ENCODE data around the gene PLA2G4B. TPM values are rescaled to one million over a fixed set of nuclear protein-coding genes. Genes with fewer than 3 reads are reported as not detected.

Gene PLA2G4B
- total RNA-seq, 6 experiments from 2014 or later, result 0.31 to 7.3 (median 4.7) TPM

- intact Hi-C loops (cut with DNase I), result loop anchor here in 1 of 2 donors (10.0 kb wide), 1 partner anchor 79 kb away; no protein-coding TSS in a partner anchor
- ATAC-seq (no peak), DNase-seq (peak in 1 of 3 donors; percentile 53)
- no peak for TF ChIP-seq CTCF (IDR thresholded peaks at IDR 0.05)
- TF ChIP-seq POLR2A (IDR thresholded peaks at IDR 0.05), result no peak
- Histone ChIP-seq H3K27ac (no peak overlapping the region), H3K36me3 (peaks cover 0 to 5% (median under 1%) of the 10 kb centered on the region in 4 donors), H3K4me1 (peaks cover 0 to 14% (median 6%) of the 10 kb centered on the region in 4 donors), H3K27me3 (no peaks in the 10 kb centered on the region), H3K9me3 (no peaks in the 10 kb centered on the region), H3K4me3 (no peak overlapping the region)
- 93% methylated on average over 10 of the region's 13 CpGs for WGBS (ENCODE audit: insufficient coverage, low coverage, low lambda C conversion rate, missing lambda C conversion rate)
Measured at GRCh38 chr15:41825572-41826535, 12.8 kb upstream of the PLA2G4B start.

GRCh38 chr15:41827290-41827879, 11.3 kb upstream of the PLA2G4B start:
- Histone ChIP-seq H3K9me3 (no peaks in the 10 kb centered on the region), H3K36me3 (peaks cover 0 to 2% (median 0%) of the 10 kb centered on the region in 4 donors), H3K4me3 (peak overlapping the region; percentile 22 to 91 (median 85)), H3K27ac (no peak overlapping the region), H3K27me3 (no peaks in the 10 kb centered on the region), H3K4me1 (peaks cover 0 to 14% (median 6%) of the 10 kb centered on the region in 4 donors)
- intact Hi-C loops (cut with DNase I), result loop anchor here in 1 of 2 donors (10.0 kb wide), 1 partner anchor 77 kb away; no protein-coding TSS in a partner anchor
- peak; percentile 0 to 3 (median 1) for ATAC-seq
- WGBS (ENCODE audit: insufficient coverage, low coverage, low lambda C conversion rate, missing lambda C conversion rate), result 2% methylated on average over 17 of the region's 37 CpGs
- peak in 2 of 3 donors; percentile 41 to 57 for DNase-seq
- TF ChIP-seq CTCF (IDR thresholded peaks at IDR 0.05), result peak in 1 of 4 donors; percentile 14
- no peak for TF ChIP-seq POLR2A (IDR thresholded peaks at IDR 0.05)

- H3K9me3 ChIP-seq, result no peaks in the 10 kb centered on the region
- peak; percentile 96 to 98 (median 98) for ATAC-seq
- no peaks in the 10 kb centered on the region for H3K36me3 ChIP-seq
- H3K27ac ChIP-seq, result peak within 1 kb of the TSS; percentile 58 to 73 (median 67)
- peak; percentile 85 for TF ChIP-seq POLR2A (IDR thresholded peaks at IDR 0.05)
- no peak for TF ChIP-seq CTCF (IDR thresholded peaks at IDR 0.05)
- peak; percentile 99 for DNase-seq
- intact Hi-C loops (cut with DNase I), result loop anchor here in 1 of 2 donors (10.0 kb wide), 1 partner anchor 77 kb away; no protein-coding TSS in a partner anchor
- under 1% methylated on average over 34 of the region's 66 CpGs for WGBS (ENCODE audit: insufficient coverage, low coverage, low lambda C conversion rate, missing lambda C conversion rate)
- peak within 1 kb of the TSS; percentile 83 to 91 (median 85) for H3K4me3 ChIP-seq
- H3K27me3 ChIP-seq, result no peaks in the 10 kb centered on the region
- H3K4me1 ChIP-seq, result peaks cover 0 to 14% (median 6%) of the 10 kb centered on the region in 4 donors
Measured at GRCh38 chr15:41827880-41828806, 10.5 kb upstream of the PLA2G4B start, which contains the start of gene JMJD7. Gene JMJD7, plus strand, starts transcription at chr15:41828092. Its CDS starts 33 bp downstream, at chr15:41828125.

- Histone ChIP-seq H3K4me1 (peaks cover 0 to 14% (median 6%) of the 10 kb centered on the region in 4 donors), H3K36me3 (no peaks in the 10 kb centered on the region), H3K27me3 (no peaks in the 10 kb centered on the region), H3K4me3 (peak overlapping the region; percentile 83 to 91 (median 85)), H3K27ac (no peak overlapping the region), H3K9me3 (no peaks in the 10 kb centered on the region)
- intact Hi-C loops (cut with DNase I), result loop anchor here in 1 of 2 donors (10.0 kb wide), 1 partner anchor 76 kb away; no protein-coding TSS in a partner anchor
- ATAC-seq (no peak), DNase-seq (no peak)
- TF ChIP-seq CTCF (IDR thresholded peaks at IDR 0.05), result no peak
- no peak for TF ChIP-seq POLR2A (IDR thresholded peaks at IDR 0.05)
- 11% methylated on average over 6 of the region's 6 CpGs for WGBS (ENCODE audit: insufficient coverage, low coverage, low lambda C conversion rate, missing lambda C conversion rate)
Measured at GRCh38 chr15:41828807-41829141, 9.9 kb upstream of the PLA2G4B start.
